Erythroblast (primary cell): ENCODE data around the gene RNF186.
"Not testable (repeated sequence)": the region's sequence is repeated elsewhere in the genome, so short reads cannot be mapped to it uniquely, and the experiment has no call there.

Experiments used
- DNase-seq, 2 experiments: peaks; one replicate each; lab custom pipeline; 2025; lab: John Stamatoyannopoulos, UW
- GATA1 ChIP-seq: IDR thresholded peaks from 2 replicates; pipeline ENCODE4 v1.6.1; 2011; ENCODE audit warnings: low read depth, mild to moderate bottlenecking, control low read depth, low read length, moderate library complexity
- POLR2A ChIP-seq: IDR thresholded peaks from 2 replicates; pipeline ENCODE4 v1.6.1; 2011; ENCODE audit warnings: mild to moderate bottlenecking, low read length

The RNF186 gene, protein sequence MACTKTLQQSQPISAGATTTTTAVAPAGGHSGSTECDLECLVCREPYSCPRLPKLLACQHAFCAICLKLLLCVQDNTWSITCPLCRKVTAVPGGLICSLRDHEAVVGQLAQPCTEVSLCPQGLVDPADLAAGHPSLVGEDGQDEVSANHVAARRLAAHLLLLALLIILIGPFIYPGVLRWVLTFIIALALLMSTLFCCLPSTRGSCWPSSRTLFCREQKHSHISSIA

DNA sequence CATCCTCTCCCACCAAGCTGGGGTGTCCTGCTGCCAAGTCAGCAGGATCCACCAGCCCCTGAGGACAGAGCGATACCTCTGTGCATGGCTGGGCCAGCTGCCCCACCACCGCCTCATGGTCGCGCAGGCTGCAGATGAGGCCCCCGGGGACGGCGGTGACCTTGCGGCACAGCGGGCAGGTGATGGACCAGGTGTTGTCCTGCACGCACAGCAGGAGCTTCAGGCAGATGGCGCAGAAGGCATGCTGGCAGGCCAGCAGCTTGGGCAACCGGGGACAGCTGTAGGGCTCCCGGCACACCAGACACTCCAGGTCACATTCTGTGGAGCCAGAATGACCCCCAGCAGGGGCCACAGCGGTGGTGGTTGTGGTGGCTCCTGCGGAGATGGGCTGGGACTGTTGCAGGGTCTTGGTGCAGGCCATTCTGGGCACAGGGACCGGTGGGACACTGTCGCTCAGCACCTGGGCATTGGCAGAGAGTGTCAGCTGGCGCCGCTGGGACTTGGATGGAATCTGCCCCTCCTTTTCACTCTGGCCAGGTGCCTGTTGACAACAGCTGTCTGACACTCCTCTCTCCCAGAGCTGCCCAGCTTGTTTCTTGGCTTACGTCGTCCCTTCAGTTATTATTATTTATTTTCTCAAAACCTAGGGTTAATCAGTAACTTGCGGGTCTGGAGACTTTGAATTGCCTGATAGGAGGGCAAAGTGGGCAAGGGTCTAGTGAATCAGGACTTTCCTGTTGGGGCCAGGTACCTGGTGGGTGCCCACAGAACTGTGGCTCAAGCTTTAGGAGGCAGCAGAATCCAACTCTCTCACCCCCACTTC is at the start of gene RNF186:
Gene RNF186 (minus strand): TSS at position 603 of the 823 bp plus-strand sequence. CDS start 182 bp downstream, at position 421.
- DNase-seq, result no peak

DNA sequence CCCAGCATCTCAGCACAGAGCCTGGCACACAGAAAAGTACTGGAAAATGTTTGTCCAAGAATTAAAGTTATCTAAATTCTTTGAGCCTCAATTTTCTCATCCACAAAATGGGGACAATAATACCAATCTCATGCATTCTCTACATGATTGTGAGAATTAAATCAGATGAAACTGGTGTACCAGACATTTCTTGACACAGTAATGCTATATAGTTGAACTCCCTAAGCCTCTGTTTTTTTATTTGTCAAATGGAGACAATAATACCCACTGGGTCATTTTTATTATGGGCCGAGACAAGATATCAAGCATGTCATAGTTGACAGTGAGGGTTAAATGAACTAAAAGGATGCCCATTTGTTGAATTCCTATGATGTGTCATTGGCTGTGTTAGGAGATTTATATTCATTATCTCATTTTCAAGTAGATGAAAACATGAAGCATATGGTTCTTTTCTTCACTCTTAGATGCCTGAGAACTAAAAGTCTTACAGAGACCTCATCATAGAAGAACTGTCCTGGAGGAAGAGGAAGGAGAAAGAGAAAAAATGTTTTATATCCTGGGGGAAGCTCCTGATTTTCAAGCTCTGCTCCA is 49.6 kb upstream of the RNF186 start:
- TF ChIP-seq POLR2A, result no peak
- TF ChIP-seq GATA1, result no peak
- DNase-seq, result no peak

More for the DNA sequence above, at the start of gene RNF186:
- no peak for TF ChIP-seq GATA1
- no peak for TF ChIP-seq POLR2A

DNA sequence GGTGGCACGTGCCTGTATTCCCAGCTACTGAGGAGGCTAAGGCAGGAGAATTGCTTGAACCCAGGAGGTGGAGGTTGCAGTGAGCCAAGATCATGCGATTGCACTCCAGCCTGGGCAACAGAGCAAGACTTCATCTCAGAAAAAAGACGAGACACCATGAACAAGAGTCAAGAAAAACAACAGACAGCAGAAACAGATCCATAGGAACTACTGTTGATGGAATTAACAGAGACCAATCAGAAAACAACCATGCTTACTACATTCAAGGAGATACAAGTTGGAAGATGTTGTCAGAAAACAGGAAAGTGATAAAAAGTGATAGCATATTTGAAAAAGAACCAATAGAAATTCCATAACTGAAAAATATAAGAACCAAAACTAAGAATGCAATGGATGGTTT is 47.9 kb upstream of the RNF186 start:
- TF ChIP-seq POLR2A (no peak), GATA1 (no peak)
- DNase-seq, result no peak

DNA sequence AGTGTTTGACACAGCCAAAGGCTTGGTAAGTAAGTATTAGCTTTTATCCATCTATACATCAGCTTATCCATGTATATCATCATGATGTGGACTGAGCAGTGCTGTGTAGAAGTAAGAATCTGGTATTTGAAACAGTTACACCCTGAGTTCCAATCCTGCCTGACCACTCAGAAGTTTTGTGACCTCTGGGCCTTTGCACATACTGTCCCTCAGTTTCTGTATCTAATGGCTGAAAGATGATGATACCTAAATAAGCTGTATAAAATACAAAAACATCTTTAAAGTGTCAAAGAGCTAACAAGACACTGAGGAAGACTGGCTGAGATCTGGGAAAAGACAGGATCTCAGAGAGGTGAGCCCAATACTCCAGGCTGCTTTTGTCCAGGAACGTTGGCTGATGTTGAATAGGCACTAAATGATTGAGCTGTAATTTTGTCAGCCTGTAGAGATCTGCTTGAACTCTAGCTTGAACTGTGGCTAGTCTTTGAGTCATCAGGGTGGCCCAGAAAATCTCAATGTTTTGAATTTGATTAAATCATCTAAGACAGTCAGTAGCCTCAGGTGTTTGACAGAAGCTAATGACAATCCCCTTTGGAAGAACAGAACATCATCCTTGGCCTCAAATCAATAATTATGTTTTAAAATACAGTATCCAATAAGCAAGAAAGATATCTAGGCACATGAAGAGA is 46.9 kb upstream of the RNF186 start:
- TF ChIP-seq GATA1 (no peak), POLR2A (no peak)
- DNase-seq, result no peak

DNA sequence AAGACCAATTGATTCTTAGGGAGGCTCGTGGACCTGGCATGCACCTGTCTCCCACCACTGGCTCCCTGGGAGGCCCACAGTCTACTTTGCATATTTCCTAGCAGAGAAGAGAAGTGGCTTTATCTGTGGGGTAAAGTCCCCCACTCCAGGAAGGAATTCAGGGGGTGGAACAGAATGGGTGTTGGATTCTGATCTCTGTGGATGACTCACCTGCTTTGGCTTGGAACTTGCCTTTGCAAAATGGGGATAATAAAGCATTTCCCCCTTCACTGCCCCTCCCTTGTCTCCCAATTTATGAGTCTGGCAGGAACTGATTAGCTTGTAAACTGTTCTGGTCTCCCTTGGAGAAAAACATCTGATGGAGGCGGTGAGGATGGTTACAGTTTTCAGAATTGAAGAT is 46.0 kb upstream of the RNF186 start:
- TF ChIP-seq POLR2A (no peak), GATA1 (no peak)
- no peak for DNase-seq

DNA sequence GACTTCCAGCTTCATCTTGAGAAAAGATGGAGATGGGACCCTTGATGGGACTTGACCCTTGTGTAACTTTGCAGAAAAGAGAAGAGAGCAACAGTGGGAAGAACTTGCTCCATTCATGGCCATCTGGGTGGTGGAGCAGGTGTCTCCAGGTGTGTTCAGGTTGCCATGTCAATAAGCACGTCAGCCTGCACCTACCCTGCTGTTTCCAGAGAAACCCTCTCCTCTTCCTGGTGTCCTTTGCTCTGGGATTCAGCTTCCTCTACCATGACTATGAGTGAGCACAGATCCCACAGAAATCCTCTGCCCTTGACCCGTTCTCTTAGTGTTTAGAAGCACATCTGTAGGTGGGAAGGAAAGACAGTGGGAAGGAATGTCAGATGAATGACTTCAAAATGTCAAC is 45.3 kb upstream of the RNF186 start:
- no peak for TF ChIP-seq POLR2A
- no peak for TF ChIP-seq GATA1
- no peak for DNase-seq

DNA sequence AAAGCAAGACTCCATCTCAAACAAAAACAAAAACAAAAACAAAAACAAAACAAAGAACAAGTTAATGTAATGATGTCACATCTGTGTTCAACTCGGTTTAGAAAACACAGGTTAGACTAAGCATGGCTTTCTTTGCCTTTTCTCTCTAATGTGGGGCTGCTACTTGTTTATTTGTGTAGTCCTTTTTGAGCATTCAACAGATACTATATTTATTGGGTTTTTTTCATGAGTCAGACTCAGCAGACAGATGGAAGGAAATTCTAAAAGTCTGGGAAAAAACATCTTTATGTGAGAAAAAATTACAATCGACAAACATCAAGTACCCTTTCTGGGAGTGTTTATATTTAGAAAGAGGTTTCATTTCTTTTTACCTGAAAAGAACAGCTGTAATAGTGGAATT is 44.8 kb upstream of the RNF186 start:
- TF ChIP-seq GATA1 (no peak), POLR2A (no peak)
- DNase-seq, result no peak

DNA sequence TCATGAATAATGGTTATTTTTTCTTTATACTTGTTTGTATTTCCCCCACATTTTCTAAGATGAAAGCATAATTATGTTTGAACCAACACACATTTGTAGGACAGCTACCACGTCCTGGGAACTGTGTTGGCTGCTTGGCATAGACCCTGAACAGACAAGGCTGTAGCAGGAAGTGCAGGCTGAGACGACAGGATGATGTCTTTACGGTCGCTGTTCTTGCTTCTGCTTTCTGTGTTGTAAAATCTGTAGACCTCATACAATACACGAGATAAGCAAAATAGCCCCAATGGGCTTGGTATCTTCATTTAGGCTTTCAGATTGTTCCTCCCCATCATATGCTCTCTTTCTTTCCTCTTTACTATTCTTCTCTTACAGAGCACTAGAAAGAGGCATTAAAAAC is 43.8 kb upstream of the RNF186 start:
- TF ChIP-seq GATA1 (no peak), POLR2A (no peak)
- DNase-seq, result no peak

DNA sequence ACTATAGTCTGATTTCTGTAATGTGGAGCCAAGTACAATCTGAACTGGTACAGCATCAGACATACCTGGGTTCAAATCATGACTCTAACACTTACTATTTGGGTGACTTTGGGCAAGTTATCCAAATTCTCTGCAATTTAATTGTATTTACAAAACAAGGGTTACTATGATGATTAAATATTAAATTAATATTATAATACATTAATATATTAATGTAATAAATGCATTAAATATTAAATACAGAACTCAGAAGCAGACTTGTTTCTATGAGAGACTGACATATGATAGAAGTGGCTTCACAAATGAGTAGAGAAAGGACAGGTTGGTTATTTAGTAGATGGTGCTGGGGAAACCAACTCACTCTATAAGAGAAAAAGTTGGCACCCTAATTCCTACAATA is 39.8 kb upstream of the RNF186 start:
- DNase-seq, result no peak
- TF ChIP-seq GATA1 (no peak), POLR2A (no peak)

DNA sequence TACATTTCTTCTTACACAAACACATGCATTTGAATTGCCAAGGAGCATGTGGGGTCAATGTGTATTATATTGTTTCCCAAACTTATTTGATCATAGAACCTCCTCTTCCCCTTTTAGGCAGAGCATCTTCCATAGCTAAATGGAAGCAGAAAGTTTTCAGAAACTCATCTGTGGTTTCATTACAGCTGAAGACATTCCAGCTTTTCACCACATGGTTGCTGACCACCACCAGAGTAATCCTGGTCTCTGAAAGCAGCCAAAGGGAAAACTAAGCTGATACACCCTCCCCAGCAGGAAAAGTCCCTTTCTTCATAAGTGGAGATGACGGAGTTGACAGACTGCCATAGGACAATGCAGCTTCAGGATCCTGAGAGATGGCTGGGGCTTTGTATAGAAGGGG is 37.0 kb upstream of the RNF186 start:
- no peak for TF ChIP-seq POLR2A
- no peak for TF ChIP-seq GATA1
- DNase-seq, result no peak

DNA sequence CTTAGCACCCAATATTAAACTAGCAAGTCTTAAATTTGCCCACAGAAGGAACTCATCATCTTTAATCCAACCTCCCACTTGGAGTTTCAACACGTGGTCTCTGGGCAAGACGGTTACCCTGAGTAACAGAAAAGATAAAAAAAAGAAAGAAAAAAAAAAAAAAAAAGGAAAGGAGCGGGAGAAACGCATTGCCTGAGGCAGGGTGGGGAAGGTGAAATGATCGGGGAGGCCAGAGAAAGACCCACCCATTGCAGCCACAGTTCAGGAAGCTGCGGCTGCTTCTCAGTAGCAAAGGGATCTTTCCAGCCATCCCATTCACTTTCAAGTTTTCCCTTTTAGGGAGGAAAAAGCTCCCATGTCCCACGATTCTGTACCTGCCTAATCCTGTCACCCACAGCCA is 35.1 kb upstream of the RNF186 start:
- TF ChIP-seq GATA1 (no peak), POLR2A (no peak)
- DNase-seq, result no peak

DNA sequence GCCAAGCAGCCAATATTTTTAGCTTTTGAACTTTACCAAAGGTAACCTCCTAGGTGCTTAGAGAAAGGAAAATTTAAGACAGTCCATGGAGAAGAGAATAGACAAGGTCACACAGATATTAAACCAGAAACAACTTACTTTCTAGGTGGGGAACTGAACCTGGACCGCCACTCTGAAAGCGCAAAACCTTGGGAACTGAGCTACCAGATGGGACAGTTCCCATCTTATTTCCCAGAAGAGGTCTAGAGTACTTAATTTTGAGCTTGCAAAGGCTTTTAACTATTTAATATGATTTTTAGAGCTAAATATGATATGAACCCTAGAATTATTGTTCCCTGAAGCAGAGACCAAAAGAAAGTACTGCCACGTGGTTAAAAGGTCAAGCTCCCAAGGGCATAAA is 34.2 kb upstream of the RNF186 start:
- not testable (repeated sequence) for DNase-seq

DNA sequence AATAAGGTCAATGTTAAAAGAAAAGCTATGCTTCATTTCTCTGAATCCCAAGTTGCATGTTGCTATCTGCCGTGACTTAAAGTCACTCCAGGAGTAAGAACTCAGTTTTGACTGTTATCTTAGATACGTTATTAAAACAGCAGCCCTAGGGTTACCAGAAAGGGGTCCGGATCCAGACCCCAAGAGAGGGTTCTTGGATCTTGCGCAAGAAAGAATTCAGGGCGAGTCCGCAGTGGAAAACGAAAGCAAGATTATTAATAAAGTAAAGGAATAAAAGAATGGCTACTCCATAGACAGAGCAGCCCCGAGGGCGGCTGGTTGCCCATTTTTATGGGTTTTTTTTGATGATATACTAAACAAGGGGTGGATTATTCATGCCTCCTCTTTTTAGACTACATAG is 32.3 kb upstream of the RNF186 start:
- not testable (repeated sequence) for DNase-seq

DNA sequence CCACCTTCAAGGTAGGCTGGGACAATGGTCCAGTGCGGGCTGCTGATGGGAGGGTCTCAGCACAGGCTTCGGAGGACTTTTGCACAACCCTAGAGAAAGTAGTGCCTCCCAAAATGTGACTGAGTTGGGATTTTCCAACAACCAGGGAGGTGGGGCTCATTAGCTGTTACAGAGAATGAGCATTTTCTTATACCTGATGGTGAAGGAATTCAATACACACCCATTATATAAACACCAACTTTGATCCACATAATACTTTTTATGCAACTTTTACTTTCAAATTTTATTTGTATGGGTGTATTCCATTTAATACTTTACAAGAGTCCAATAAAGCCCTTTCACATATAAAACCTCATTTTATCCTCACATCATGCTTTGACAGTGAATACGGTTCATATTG is 31.3 kb upstream of the RNF186 start:
- no peak for DNase-seq
- TF ChIP-seq GATA1 (no peak), POLR2A (no peak)
